Stimulated activated CD4-positive, alpha-beta T cell treated with anti-CD3 and anti-CD28 coated beads, Interleukin-1b, Interleukin-23, amount 100 ng/mL, for 48 hours (primary cell): ENCODE data around the gene IFRD2.

Experiments used
- DNase-seq: peaks from one replicate; pipeline ENCODE4 v3.0.0-alpha.2; 2020

Gene IFRD2, protein sequence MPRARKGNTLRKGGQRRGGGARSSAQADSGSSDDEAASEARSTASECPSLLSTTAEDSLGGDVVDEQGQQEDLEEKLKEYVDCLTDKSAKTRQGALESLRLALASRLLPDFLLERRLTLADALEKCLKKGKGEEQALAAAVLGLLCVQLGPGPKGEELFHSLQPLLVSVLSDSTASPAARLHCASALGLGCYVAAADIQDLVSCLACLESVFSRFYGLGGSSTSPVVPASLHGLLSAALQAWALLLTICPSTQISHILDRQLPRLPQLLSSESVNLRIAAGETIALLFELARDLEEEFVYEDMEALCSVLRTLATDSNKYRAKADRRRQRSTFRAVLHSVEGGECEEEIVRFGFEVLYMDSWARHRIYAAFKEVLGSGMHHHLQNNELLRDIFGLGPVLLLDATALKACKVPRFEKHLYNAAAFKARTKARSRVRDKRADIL

DNA sequence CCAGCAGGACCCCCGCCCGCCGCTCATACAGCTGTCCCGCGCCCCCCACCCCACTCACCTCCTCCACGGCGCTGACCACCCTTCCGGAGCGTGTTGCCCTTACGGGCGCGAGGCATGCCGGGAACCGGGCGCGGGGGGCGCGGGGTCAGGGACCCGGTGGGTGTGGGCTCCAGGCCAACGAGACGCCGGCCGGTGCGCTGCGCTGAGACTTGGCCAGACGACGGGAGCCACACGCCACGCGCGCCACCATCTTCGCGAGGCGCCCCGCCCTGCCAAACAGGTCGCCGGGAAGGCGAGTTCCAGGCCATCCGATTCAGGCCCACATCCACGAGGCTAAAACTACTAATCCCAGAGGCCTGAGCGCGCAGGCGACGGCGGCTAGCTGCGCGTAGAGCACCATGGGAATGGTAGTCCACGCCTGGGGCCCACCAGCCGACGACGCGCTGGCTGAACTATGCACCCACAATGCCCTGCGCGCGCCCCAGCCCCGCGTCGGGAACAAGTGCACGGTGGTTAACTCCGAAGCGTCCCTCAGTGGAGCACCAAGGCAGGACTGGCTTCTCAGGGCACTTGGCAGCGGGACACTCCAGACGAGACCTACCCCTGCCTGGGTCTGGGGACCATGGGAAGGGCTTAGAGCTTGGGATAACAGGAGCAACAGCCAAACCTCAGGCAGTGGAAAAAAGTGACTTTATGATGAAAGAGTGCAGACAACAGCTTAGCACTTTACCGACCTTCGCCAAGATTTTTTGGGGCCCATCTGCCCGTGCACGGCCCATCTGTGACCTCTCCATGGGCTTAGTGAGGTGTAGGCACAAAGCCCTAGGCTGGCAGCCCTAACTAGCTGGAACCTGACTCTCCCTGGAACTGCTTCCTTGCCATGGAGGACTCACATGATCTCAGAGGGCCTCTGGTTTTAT, at the start of gene IFRD2:
Gene IFRD2 (minus strand): TSS at position 271 of the 920 bp plus-strand sequence. CDS start 155 bp downstream, at position 116.
- peak; percentile 97 for DNase-seq

DNA sequence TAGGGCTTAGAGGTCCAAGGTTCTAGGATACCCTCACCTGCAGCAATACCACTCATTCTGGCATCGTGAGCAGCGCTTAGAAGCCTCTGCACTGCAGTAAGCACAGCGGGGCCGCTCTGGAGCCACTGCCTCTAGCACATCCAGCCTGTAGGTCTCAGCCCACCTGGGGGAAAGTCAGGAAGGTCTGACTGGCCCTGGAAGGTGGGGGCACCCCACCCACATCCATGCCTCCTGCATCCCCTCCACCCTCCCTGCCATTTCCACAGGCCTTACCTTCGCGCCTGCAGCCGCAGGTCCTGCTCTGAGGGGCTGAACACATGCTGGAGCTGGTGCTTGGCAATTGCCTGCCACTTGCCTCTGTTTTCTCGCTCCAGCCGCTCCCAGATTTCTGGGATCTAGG, 49.3 kb upstream of the IFRD2 start:
- no peak for DNase-seq

DNA sequence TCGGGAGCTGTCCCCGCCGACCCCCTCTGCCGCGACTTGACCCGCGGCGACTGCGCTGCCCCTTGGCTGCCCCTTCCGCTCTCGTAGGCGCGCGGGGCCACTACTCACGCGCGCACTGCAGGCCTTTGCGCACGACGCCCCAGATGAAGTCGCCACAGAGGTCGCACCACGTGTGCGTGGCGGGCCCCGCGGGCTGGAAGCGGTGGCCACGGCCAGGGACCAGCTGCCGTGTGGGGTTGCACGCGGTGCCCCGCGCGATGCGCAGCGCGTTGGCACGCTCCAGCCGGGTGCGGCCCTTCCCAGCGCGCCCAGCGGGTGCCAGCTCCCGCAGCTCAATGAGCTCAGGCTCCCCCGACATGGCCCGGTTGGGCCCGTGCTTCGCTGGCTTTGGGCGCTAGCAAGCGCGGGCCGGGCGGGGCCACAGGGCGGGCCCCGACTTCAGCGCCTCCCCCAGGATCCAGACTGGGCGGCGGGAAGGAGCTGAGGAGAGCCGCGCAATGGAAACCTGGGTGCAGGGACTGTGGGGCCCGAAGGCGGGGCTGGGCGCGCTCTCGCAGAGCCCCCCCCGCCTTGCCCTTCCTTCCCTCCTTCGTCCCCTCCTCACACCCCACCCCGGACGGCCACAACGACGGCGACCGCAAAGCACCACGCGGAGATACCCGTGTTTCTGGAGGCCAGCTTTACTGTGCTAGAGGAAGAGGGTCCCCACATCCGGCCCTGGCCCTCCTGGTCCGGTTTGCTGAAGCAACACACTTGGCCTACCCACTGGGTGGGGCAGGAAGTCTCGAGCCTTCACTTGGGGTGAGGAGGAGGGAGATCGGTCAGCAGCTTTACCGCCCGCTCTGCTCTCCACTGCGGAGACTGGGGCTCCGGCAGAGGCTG, 48.5 kb upstream of the IFRD2 start, which contains the start of gene RASSF1:
Gene RASSF1 (minus strand): TSS at position 389 of the 882 bp plus-strand sequence. CDS start 31 bp downstream, at position 358.
- DNase-seq, result peak; percentile 60

DNA sequence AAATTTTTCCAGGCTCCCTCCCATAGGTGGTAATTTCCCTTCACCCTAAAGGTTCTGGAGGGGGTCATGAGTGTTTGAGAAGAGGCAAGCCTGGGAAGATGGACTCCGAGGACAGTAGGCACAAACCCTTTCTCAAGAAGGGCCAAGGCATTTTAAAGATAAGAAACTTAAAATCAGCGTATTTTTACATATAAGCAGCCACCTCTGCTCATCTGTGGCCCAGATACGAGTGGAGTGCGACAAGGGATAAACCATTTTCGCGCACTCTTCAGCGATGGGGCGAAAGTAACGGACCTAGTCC, 47.9 kb upstream of the IFRD2 start:
- DNase-seq, result no peak

DNA sequence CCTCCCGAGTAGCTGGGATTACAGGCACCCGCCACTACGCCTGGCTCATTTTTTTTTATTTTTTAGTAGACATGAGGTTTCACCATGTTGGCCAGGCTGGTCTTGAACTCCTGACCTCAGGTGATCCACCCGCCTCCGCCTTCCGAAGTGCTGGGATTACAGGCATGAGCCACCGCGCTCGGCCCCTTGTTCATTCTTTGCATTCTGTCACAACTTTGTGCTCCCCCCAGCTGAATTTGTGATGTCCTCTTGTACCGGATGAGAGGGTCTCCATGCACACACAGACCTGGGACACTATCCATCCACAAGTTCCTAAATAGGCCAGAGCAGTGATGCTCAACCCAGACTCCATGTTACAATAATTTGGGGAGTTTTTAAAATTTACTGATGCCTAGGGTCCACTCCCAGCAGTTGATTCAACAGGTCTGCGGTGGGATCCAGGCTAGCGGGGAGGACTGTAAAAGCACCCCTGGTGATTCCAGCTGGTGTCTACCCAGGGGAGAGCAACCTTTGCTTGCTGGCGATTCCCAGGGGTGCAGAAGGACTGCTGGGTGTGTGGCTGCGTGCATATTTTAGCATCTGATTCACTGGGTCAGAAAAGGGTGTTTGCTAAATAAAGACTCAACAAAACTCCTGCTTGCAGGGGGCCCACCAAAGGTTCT, 47.4 kb upstream of the IFRD2 start:
- no peak for DNase-seq

DNA sequence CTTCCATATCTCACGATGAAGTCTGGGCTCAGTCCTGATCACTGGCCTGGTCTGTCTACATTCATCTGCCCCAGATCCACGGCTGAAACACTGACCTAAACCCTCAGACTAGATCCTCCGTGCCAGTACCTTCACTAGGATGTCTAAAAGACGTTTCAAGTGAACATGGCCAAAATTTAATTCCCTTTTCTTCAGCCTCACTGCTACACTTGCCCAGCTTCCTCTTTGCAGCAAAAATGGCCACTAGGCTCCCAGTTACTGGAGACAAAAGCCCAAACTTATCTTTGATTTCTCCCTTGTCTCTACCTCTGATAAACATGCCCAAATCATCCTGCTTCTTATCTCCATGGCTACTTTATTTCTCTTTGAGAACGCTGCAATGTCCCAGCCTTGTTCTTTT, 46.7 kb upstream of the IFRD2 start:
- no peak for DNase-seq

DNA sequence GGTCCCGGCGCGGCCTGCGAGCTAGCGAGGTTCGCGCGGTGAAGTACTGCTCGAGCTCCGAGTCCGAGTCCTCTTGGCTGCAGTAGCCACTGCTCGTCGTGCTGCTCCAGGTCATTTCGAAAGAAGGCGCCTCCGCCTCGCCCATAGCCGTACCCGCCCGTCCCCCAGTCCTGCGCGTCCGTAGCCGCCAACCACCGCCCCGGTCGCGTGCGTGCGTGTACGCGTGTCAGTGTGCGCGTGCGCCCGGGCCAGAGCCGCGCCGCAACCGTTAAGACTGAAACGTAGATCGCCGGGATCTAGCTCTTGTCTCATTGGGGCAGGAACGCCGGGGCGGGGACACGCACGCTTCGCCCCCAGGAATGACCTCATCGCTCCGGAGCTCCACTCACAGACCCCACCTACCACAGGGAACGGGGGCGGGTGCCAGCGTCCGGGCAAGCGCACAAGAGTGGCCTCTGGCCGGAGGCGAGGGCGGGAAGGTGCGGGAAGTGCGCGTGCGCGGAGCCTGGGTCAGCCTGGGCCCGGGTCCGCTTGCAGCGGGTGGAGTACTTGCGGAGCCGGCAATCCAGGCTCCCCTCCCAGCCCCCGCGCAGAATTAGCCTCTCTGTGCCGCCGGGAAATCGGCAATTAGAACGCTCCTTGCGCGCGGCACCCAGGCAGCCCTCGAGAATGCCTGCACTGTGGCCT, 45.1 kb upstream of the IFRD2 start:
- peak; percentile 97 for DNase-seq

DNA sequence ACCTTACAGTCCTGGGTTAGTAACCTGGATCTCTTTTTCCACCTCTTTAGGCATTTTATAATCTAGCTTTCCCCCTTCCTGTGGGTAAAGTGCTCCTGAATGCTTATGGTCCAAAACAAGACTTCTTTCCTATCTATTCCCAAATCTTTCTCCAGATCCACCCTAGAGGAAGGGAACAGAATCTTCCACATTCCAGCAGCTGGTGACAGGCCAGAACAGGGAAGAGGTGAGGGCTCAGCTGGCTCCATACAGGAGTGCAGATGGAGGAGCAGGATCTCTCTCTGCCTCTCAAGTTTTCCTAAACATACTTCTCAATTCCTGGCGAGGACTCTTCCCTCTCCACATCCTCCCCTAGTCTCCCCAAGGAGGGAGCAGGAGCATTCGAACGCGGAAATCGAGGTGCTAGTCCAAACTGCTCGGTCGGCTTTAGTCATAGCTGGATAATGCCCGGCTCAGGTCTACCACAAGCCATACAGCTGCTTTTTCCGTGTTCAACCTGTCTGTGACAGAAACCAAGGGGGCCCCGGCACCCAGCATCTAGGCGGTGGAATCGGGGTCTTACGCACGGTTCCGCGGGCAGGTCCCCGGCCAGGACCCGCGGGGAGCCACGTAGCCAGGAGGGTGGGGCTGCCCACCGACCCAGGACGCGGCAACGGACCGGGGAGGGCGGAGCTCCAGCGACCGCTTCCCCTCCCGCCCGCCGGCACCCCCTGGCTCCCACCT, 44.4 kb upstream of the IFRD2 start:
- no peak for DNase-seq

DNA sequence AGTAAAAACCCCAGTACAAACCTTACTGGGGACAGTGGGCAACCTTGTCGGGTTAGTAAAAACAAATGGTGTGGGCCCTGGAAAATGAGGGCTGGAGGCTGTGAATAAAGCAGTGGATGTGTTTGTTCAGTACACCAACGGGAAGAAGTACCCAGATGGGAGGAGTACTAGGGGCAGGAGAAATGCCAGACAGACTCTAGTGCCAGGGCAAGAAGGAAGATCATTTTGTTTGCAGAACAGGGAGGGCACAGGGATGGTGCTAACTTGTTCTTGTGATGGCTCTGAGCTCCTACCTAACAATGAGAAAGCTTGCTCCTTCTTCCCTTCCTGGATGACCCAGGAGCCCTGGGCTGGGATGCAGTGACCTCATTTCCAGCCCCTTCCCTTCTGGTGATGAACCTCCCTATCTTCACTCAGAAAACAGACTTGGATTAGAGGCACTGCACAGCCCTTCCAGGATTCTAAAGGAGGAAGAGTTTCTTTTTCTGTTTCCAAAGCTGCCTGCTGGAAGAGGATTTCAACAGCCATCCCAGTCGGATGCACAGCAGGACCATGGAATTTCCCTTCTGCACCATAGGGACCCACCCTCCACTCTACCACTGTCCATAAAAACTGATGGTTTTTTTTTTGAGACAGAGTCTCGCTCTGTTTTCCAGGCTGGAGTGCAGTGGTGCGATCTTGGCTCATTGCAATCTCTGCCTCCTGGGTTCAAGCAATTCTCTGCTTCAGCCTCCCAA, 42.3 kb upstream of the IFRD2 start:
- DNase-seq, result no peak

DNA sequence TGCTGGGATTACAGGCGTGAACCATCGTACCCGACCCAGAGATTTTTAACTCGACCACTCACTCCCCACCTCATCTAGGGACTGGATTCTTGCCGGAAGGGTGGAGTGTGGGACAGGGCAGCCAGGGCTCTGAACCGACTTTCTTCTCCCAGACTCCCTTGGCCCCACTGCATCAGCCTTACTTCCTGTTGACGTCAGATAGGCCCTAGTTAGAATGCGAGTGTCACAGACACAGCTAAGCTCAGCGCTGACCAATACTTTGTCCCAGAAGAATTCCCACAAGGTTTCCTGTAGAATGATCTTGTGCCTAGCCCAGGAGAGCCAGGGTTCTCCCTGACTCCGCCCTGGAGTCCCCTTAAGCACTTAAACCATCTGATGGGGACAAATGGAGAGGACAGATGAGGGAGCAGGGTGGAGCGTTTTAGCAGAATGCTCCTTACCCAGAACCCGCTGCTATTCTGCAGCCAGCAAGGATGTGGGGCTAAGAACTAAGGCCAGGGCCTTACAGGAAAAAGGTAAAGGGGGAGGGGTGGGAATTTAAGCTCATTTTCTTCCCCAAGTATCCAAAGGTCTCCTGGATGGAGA, 41.6 kb upstream of the IFRD2 start:
- no peak for DNase-seq

DNA sequence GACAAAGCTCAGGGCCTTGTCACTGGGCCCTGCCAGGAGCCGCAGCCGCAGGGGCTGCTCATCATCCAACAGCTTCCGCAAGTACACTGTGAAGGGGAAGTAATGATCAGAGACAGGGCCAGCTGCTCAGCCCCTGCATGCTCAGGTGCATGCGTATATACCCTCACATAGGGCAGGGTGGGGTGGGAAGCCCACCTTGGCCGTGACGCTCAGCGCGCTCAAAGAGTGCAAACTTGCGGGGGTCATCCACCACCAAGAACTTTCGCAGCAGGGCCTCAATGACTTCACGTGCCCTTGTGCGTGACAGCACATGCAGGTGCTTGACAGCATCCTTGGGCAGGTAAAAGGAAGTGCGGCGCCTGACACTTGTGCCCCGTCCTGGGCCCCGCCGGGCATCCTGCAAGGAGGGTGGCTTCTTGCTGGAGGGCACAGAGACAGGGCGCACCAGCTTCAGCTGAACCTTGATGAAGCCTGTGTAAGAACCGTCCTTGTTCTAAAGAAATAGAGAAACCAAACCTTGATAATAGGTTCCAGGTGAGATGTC, 39.2 kb upstream of the IFRD2 start:
- DNase-seq, result no peak

DNA sequence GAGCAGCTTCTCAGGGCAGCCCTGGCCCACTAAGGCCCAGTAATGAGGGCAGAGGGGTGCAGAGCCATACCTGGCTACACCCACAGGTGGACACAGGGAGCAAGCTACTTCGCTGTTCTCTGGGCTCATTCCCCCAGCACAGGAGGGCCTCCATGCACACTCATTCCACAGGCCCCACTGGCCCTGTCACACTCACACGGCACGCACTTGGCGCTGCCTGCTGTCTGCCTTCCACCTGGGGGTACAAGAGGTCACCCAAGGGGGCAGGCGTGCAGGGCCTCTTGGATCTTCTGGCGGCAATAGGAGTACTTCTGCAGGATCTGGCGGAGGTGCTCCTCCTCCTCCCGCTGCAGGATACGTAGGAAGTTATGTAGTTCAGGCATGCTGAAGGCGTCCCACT, 38.1 kb upstream of the IFRD2 start:
- DNase-seq, result no peak

DNA sequence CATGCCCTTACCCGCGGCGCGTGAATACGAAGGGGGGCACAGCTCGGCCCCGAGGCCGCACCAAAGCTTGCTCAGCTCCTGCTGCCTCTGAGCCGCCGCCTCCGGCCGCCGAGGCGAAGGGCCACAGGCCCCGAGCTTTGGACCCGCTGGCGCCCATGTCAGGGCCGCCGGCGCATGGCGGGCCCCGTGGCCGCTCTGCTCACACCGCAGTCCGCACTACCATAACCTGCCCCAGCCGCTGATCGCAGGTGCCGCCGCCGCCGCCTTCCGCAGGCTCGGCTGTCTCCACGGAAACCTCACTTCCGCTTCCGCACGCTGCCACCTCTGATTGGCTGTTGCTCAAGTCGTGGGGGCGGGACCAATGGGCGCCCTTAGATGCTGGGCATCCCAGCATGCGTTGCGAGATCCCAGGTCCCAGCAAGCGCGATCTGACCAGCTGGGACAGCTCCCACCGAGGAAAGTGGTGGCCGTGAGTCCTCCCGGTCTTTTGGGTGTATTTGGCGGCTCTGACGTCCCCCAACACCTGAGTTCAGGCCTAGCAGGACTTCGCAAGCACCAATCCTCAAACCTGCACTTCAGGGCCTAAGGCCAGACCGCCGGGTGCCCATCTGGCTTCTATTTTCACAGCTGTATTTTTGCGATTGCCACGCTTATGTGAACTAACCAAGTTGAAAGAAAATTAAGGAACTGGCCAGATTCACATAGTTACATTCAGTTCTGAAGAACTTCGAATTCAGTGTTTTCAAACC, 35.9 kb upstream of the IFRD2 start, which contains the start of gene TUSC2:
Gene TUSC2 (minus strand): TSS at position 281 of the 749 bp plus-strand sequence. CDS start 124 bp downstream, at position 157.
- peak; percentile 95 for DNase-seq

DNA sequence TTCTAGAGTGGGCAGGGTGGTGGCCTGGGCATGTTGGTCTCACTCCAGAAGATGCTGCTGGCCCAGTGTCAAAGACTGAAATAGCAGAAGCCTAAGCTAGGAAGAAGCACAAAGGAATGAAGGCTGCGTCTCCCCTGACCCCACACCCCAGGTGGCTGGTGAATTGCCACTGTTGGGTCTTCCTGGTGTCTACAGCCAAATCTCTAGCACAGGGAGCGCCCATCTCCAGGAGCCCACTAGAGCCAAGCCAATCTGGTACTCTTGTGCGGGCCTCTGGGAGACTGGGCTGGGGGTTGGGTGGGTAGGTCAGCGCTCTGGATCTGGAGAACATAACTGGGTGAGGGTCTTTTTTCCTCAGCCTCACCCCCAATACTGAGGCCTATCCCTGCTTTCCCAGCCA, 34.9 kb upstream of the IFRD2 start:
- DNase-seq, result no peak

DNA sequence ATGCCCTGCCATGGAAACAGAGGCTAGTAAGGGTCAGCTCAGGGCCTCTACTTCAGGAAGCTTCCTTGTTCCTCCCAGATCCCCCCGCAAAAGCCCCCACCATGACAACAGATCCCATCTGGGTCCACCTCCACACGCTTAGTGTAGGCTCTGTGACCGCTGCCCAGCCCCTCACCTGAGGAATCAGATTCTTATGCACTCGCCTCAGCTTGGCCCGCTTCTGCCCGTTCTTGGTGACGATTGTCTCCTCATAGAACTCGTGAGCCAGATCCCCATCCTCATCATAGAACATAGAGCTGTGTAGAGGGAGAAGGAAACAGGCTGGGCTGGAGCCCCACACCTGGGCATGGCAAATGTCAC, 33.9 kb upstream of the IFRD2 start:
- DNase-seq, result no peak

DNA sequence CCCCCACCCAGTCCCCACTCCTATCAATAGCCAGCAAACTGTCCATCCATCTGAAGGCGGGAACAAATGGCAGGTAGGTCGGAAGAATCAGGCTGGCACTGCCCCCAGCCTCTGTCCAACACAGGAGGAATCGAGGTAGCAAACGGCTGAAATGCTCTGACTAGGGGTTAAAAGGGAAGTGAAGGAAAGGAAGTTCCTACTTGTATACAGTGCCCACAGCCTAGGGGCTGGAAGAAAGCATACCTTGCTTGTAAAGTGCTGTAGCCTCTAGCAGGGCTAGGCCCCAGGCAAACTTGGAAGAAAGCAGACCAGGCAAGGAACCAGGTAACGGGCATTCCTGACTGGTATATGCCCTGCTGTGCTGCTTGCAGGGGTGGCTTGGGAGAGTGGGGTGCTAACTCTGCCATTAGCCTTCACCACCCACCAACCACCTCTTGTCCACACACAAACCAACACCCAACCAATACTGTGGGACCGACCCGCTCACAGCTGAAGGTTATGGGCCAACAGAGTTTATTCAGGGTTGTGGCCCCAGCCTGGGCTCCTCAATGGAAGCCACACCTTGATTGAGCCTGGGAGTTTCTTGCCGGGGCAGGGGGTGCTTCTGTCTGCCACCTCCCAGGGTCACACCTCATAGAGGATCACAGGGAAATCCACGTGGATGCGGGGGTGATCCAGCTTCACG, 33.4 kb upstream of the IFRD2 start:
- DNase-seq, result no peak

DNA sequence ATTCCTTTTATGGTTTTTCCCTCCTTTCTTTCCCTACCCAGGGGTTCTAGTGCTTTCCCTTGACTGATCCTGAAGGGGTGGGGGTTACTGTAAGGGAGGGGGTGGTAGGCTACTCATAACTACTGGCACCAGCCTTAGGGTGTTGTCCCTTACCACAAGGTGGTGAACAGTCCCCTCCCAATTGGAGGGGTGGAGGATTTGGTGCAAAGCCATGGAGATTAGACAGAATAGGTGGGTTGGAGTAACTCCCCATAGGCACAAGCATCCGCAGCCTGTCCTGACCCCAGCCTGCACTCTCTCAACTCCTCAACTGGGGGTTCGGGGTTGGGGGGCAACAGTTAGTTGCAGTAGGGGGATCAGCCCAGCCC, 32.9 kb upstream of the IFRD2 start:
- no peak for DNase-seq
